GM12865 (cell line): ENCODE data around the gene IZUMO2.

ENCODE experiments used
- DNase-seq: peaks from one replicate; pipeline ENCODE4 v3.0.0; 2010; ENCODE audit warnings: low read depth
- H3K4me3 ChIP-seq: 2 replicates; pipeline ENCODE4 v1.5.1; 2011; ENCODE audit warnings: mild to moderate bottlenecking, low read depth, low read length, control low read depth
- CTCF ChIP-seq: IDR thresholded peaks from 2 replicates; pipeline ENCODE4 v1.5.1; 2011; ENCODE audit warnings: low read length, control low read depth, low read depth, inconsistent platforms; ENCODE audit not compliant: insufficient read depth; ENCODE audit errors: missing control alignments

IZUMO2 gene

GRCh38 chr19:50162988-50163387, at the start of gene IZUMO2:
Gene IZUMO2, minus strand, starts transcription at chr19:50163281. Its CDS starts 87 bp downstream, at chr19:50163194.
- no peak within 1 kb of the TSS for H3K4me3 ChIP-seq
- TF ChIP-seq CTCF, result no peak
- no peak for DNase-seq

GRCh38 chr19:50210425-50210824, 47.3 kb upstream of the IZUMO2 start:
- H3K4me3 ChIP-seq, result no peak overlapping the region
- TF ChIP-seq CTCF, result no peak
- DNase-seq, result no peak

GRCh38 chr19:50209131-50209530, 46.0 kb upstream of the IZUMO2 start:
- DNase-seq, result no peak

GRCh38 chr19:50207730-50208129, 44.6 kb upstream of the IZUMO2 start:
- no peak for DNase-seq
- TF ChIP-seq CTCF, result no peak
- H3K4me3 ChIP-seq, result no peak overlapping the region

More at GRCh38 chr19:50209131-50209530, 46.0 kb upstream of the IZUMO2 start:
- TF ChIP-seq CTCF, result no peak
- H3K4me3 ChIP-seq, result no peak overlapping the region

GRCh38 chr19:50206191-50206590, 43.1 kb upstream of the IZUMO2 start:
- no peak overlapping the region for H3K4me3 ChIP-seq
- no peak for DNase-seq
- no peak for TF ChIP-seq CTCF

- no peak for TF ChIP-seq CTCF
- no peak overlapping the region for H3K4me3 ChIP-seq
- no peak for DNase-seq
Measured at GRCh38 chr19:50205681-50206138, 42.6 kb upstream of the IZUMO2 start.
